ENCODE measurements around the gene SLC4A2.
A peak's percentile ranks its signal among the peaks of the same experiment; 100 is the strongest.

Gene SLC4A2

DNA sequence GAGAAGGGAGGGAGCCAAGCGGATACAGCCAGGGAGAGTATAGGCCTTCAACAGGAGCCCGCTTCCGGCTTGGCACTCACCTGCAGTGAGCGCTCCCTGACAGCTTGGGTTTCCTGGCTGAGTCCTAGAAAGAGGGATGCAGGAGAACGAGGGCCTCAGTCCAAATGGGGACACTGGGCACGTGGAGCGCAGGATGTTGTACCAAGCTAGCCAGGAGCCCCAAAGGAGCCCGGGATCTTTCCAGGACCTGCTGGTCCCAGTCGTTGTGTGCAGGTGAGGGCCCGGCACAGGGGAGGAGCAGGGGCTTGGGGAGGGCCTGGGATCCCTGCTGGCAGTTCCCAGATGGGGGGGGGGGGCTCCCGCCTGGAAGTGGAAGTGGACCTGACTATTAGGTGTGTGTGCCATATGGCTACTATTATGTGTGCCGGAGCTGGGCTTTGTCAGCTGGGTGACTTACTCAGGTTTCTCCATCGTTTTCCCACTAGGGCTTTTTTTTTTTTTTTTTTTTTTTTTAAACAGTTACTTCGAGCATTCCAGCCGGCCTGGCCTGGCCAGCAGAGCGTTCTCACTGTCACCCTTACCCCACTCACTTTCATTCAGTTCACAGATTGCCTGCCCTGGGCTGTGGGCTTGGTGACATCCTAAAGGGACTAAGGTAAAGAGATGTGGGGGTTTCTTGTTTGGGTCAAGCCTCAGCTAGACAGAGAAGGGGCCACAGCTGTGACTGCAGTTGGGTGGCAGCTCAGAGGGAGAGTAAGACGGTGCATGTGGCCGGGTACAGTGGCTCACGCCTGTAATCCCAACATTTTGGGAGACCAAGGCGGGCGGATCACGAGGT lies 30.7 kb downstream of the SLC4A2 start:
- TF ChIP-seq, protein P1, sequence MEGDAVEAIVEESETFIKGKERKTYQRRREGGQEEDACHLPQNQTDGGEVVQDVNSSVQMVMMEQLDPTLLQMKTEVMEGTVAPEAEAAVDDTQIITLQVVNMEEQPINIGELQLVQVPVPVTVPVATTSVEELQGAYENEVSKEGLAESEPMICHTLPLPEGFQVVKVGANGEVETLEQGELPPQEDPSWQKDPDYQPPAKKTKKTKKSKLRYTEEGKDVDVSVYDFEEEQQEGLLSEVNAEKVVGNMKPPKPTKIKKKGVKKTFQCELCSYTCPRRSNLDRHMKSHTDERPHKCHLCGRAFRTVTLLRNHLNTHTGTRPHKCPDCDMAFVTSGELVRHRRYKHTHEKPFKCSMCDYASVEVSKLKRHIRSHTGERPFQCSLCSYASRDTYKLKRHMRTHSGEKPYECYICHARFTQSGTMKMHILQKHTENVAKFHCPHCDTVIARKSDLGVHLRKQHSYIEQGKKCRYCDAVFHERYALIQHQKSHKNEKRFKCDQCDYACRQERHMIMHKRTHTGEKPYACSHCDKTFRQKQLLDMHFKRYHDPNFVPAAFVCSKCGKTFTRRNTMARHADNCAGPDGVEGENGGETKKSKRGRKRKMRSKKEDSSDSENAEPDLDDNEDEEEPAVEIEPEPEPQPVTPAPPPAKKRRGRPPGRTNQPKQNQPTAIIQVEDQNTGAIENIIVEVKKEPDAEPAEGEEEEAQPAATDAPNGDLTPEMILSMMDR (IDR thresholded peaks at IDR 0.05; ENCODE audit: borderline replicate concordance, insufficient read depth, low read depth, low read length): no peak
- H3K4me3 ChIP-seq (ENCODE audit: low read depth, low read length): no peak overlapping the region

DNA sequence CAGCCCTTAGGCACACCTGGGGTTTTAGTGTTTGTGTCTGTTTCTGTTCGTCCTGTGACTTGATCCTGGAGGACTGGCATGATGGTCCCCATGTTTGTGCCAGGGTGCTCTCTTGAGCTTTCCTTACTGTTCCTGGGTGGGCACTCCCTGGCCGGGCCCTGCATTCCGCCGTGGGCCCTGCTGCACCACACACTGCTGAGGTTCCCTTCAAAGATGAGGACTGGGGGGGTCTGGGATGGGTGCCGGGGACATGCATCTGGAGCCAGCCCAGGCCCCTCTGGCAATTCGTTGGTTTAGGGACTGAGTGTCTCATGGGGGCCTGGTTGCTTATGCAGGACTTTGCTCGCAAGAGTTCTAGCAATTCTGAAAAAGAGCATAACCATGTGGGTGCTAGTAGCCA lies 31.6 kb downstream of the SLC4A2 start:
- TF ChIP-seq, protein P1 (IDR thresholded peaks at IDR 0.05; ENCODE audit: borderline replicate concordance, insufficient read depth, low read depth, low read length): no peak
- H3K4me3 ChIP-seq (ENCODE audit: low read depth, low read length): no peak overlapping the region

DNA sequence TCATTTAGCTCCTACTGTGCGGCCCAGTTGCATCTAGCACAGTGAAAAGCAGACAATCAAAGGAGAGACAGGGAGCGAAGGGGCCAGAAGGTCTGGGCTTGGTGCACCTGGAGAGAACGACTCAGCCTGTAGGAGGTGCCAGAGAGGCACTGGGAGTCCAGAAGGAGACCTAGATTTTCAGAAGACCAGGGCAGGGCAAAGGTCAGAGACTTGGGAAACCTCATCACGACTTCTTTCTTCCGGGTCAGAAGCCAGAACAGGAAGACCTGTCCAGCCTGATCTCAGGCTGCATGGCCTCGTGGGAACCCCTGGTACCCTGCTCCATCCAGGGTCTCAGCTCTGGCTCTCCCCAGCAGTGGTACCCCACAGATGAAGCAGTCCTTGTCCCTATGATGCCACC lies 32.0 kb downstream of the SLC4A2 start:
- TF ChIP-seq, protein P1 (IDR thresholded peaks at IDR 0.05; ENCODE audit: borderline replicate concordance, insufficient read depth, low read depth, low read length): peak; percentile 79
- no peak overlapping the region for H3K4me3 ChIP-seq (ENCODE audit: low read depth, low read length)

DNA sequence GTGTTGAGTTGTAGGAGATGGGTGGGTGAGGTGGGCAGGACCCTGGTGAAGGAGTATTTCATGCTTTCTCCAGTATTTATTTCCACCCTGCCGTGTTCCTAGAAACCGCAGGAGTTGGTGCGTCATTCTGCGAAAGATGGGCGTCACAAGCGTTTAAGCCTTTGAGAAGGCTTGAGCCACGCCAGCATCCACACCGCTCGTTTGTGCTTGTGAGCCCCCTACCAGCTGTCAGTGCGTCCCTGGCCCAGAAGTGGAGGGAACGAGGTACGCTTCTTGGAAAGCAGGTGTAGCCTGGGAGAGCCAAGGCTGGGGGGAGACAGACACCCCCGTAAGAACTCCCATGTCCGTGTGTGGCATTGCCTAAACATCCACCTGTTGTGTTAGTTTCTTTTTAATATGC lies 32.6 kb downstream of the SLC4A2 start:
- TF ChIP-seq, protein P1 (IDR thresholded peaks at IDR 0.05; ENCODE audit: borderline replicate concordance, insufficient read depth, low read depth, low read length): no peak
- no peak overlapping the region for H3K4me3 ChIP-seq (ENCODE audit: low read depth, low read length)

DNA sequence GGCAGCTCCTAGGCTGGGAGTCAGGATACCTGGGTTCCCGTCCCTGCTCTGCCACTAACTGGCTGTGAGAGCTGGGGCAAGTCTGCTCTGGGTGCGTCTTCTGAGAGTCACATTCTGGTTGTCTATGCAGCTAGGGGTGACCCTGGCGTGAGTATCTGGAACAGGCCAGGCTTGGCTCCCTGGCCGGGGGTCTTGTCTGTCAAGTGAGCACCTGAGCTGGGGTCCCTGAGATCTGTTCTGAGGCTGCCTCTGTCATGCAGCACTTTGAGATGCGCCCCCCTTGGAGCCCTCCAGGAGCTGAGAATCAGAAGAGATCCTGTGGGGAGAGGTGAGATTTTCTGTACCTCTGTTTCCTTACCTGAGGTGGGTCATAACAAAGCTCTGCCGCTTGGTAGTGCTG lies 34.4 kb downstream of the SLC4A2 start:
- no peak overlapping the region for H3K4me3 ChIP-seq (ENCODE audit: low read depth, low read length)
- TF ChIP-seq, protein P1 (IDR thresholded peaks at IDR 0.05; ENCODE audit: borderline replicate concordance, insufficient read depth, low read depth, low read length): no peak

DNA sequence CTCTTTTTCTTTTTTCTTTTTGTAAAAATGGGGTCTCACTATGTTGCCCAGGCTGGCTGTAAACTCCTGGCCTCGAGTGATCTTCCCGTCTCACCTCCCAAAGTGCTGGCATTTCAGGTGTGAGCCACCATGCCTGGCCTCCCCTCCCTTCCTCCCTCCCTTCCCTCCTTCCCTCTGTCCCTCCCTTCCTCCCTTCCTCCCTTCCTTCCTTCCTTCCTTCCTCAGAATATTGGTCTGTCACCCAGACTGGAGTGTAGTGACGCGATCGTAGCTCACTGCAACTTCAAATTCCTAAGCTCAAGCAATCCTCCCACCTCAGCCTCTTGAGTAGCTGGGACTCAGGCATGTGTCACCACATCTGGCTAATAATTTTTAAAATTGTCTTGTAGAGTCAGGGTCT lies 35.3 kb downstream of the SLC4A2 start:
- TF ChIP-seq, protein P1 (IDR thresholded peaks at IDR 0.05; ENCODE audit: borderline replicate concordance, insufficient read depth, low read depth, low read length): no peak
- no peak overlapping the region for H3K4me3 ChIP-seq (ENCODE audit: low read depth, low read length)

DNA sequence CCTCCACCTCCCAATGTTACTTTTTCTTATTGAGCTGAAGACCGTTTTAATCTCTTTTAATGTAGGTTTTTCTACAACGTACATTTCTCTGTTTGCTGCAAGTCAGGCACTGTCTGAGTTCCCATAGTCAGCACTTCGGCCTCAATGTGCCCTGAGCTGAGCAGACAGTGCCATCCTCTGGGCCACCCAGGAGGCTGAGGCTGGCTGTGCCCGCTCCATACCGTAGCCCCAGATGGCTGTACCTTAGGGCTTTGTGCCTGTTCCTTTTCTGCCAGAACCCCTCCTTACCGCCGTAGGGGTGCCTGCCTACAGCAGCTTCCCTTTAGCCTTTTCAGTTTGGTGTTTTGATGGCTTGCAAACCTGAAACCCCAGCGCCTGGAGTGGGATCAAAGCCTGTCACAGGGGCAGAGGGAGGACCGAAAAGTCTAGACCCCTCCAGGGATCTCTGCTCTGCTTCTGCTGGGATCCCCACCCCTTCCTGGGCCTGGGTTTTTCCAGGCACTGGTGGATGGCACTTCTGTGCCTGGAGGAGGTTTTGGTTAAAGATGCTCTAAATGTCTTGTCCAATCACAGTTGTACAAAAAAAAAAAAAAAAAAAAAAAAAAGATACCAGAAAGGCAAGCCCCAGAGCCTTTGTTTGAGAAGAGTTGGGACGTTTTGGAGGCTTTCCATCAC lies 35.9 kb downstream of the SLC4A2 start:
- TF ChIP-seq, protein P1 (IDR thresholded peaks at IDR 0.05; ENCODE audit: borderline replicate concordance, insufficient read depth, low read depth, low read length): no peak

More for the DNA sequence above, 35.9 kb downstream of the SLC4A2 start:
- no peak overlapping the region for H3K4me3 ChIP-seq (ENCODE audit: low read depth, low read length)
